OCI-M2 (cell line): ENCODE measurements around the gene TMEM30A.

ENCODE experiments used
- DNase-seq: peaks from one replicate; lab custom pipeline; 2025; ENCODE audit not compliant: unreplicated experiment; lab: John Stamatoyannopoulos, UW

Gene TMEM30A

DNA sequence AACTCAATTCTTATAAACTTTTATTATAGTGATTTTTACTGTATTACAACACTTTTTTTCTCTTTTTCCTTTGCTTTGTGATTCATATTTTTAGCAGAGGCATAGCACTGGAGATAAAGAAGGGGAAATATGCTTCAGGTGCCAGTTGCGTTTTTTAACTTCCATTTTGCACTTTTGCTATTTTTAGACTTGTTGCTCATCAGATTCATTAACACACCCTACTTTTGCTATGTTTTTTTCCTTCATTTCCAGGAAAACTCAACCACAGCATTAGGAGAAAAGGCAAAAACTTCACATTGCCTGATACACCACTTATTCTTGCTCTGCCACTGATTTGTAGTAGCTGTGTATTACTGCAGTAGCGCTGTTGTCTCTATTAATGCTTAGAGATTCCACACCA is 8.0 kb upstream of the TMEM30A start:
- no peak for DNase-seq

DNA sequence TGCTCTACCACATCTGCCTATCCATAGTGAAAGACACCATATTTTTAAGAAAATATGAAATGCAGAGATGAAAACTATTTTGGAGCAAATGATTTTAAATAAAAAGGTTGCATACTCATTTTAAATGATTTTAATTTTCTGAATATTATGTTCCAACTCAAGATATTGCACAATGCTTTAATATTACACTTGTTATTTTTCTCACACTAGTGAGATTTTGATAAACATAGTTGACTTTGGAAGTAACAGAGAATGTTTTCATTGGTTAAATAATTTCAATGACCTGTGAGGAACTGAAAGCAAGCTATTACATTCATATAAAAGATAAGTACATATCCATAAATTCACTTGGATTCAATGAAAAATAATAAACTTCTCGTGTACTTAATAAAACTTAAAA is 7.2 kb upstream of the TMEM30A start:
- DNase-seq, result no peak

DNA sequence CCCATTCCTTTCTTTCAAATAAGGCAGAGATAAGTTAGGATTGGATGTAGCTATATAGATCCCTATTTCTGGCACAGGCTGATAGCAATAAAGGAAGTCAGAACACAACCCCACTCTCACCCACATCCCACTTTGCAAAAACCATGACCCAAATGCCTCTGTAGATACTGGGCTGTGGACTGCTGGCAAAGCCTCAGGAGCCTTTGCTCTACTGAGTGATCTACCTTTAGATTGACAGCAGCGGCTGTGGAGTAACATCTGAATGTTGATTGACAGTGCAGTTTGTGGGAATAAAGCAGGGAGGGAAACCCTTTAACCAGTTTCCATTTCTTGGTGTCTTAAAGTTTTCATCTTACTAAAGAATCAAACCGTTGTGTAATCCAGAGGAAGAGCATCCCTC is 6.7 kb upstream of the TMEM30A start:
- DNase-seq, result no peak

DNA sequence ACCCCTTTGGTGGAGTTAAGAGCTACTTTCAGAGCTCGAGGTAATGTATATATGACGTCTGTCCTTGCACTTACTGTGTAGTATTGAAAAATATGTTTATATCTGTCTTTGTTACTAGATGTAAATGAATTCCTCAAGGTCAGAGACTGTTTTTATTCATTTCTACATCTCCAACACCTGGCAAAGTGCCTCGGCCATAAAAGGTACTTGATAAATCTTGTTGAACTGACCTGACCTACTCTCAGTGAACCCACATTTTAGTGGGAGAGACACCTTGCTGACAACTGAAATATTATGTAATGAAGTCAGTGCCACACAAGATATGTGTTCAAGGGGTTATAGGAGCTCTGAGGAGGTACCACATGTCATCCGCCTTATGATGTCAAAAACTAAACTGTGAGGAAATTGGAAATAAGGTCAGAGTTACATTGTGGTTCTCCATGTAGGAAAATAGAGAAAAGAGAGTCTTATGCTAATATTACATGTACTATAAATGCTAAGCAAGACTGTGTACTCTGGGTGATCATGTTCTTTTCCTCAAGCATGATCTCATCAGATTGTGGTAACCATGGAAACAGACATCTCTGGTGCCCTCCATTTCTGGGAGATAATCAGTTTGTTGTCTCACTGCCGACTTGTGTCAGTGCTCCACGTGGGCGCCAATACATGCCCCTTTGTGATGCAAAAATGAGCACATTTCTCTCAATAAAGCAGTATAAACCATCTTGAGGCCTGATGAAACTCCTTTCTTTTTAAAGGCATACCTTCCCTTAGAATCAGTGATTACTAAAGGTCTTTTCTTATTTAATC is 5.7 kb upstream of the TMEM30A start:
- DNase-seq, result no peak

DNA sequence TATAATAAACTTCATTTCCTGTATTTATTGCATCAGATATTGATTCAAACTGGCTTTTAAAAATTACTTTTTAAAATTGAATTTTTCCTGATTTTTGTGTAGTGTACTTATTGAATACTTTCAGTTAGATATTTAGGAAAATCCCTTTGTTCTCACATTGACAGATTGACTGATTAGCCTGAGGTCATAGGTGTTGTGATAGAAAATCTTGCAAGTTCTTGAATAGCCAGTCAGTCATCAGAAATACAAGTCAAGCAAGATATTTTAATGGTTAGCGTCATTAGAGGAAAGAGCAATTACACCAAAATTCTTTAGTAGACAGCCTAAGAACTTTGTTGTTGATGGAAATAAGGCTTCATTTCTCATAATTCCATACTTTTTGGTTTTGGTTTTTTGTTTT is 3.4 kb upstream of the TMEM30A start:
- DNase-seq, result no peak

DNA sequence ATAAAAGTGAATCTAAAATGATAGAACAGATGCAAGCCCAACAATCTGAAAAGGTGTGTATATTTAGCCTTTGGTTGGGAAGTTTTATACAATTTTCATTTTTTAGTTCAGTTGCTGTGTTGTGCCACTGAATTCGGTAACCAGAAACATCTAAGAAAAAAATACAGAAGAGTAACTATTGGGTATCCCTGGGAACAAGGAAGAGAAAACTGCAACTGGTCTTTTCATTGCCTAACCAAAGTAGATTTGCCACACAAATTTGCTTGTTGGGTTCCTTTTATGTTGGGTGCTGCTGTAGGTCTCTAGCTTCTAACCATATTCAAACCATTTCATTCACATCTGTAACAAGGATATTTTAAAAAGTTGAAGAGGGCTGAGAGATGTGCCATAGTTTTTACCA is 2.8 kb upstream of the TMEM30A start:
- DNase-seq, result no peak

DNA sequence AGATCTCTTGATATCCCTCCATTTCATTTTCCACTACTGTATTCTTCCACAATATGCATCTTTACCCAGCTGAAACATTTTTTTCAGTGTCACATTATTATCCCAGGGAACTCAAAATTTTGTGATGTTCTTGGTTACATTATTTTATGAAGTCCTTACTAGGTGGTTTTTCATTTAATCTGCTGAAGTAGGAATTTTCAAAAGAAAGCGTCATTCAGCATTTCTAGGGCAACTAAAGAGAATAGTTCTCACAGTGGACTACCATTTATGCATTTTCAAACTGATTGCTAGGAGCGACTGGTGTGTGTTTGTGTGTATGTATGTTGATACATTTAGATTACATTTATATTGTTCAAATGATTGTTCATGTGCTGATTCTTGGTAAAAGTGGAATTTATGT is 2.4 kb upstream of the TMEM30A start:
- DNase-seq, result no peak

DNA sequence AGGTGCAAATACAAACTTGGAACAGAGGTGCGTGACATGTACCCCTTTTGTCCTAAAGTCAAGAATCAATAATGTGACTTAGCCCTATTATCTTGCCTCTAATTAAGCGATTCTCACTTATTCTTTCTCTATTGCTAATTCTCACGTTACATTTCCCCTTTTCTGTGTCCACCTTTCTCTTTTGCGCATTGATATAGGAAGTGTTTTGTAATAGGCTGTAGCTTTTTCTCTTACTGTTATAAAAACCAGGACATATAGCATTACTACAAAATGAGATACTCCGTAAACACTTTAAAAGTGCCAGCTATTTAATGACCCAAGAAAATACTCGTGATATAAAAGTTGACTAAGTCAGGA is 669 bp upstream of the TMEM30A start:
- DNase-seq, result peak; percentile 89

DNA sequence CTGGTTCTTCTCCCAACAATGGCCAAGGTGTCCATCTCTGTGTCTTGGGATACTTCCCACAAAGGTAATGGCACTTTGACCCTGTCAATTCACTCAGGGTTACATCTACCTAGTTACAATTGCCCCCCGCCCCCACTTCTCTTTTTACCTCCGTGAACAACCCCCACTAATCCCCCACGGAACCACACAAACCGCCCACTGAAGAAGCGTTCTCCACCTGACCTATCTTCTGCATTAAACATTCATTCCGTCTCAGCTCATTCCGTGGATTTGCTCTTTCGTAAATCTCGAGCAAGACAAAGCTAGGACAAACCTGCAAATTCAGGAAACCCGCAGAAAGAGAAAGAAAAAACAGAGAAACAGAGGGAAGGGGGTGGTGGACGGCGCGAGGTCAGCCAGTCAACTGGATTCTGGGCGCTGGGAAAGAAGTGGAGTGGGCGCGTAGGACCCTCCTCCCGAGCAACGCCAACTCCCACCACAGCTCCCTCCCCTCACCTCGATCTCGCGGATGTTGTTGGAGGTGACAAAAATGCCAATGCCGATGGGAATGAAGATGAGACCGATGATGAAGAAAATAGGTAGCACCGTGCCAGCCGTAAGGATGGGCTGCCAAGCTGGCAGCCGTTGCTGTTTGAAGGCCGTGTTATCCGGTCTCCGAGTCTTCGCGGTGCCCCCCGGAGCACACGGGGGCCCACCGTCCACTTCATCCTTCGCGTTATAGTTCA is 523 bp downstream of the TMEM30A start:
- no peak for DNase-seq

DNA sequence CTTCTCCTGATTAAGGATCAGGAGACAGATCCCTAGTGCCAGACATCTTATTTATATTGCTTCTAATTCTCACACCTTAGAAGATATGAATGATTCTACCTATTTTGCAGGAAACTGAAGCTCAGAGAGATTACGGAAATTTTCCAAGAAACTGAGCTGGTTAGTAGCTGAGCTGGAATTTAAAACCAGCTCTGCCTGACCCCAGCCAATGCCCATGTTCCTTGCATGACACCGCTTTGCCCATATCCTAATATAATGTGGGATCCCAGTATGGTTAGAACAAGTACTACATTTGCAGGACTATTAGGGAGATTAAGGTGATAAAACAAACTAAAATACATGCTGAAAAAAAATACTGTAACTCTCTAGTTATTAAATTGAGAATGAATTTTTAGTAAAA is 1.9 kb downstream of the TMEM30A start:
- no peak for DNase-seq

DNA sequence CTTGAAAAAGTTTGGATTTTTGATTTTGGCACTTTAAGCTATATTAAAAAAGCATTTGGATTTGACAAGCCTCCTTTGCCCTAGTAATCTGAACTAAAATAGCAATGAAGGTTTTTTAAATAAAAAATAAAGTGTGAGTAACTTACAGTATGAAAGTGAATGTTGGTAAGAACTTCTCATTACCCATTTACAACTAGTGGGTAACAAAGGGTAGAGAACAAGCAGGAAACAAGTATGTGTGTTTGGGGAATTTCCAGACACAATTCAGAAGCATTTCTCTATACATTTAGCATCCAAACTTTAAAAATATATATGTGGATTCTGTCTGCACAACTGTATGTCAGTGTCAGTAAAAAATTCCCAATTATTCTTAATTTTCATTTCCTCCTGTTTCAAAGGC is 2.9 kb downstream of the TMEM30A start:
- DNase-seq, result no peak

DNA sequence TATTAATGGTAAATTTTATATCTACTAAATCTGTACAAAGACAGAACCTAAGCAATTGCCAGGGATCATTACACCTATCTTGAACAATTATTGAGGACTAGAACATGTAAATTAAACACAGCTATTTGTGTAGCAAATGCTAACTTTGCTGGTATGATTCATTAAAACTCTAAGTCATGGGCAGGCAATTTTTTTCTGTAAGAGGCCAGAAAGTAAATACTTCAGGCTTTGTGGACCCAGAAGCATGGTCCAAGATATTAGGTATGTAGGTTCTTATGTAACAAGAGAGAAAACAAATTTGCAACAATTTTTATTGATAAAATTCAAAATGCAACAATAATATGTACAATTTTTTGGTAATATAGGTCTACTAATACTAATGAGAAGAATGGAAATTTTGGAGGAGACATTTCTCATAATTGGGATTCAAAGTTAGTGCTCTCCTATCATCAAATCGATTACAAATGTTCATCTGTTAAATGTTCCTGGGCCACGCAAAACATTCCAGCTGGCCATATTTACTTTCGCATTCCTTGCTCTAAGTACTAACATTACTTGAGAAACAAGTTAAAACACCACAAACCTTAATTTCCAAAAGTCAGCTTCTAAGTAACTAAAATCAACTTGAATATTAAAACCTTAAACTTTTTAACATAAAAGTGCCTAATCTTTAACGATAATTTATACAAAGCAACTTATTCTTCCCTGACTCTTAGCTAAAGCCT is 4.3 kb downstream of the TMEM30A start:
- no peak for DNase-seq

DNA sequence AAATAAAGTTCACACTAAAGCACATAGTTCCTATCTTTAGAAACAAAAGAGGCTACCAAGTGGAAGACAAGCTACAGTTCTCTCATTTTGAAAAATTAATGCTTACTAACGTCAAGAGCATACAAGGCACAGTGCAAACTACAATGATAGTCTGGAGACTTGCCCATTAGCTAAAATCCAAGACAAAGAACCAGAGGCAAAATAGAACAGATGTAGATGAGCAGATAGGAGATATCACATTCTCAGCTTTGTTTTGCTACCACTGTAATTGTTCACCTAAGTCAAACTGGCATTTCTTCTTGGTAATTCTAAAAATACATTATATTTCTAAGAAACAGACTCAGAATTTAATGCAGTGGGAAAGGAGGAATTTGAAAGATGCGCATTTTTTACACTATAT is 5.2 kb downstream of the TMEM30A start:
- DNase-seq, result no peak

DNA sequence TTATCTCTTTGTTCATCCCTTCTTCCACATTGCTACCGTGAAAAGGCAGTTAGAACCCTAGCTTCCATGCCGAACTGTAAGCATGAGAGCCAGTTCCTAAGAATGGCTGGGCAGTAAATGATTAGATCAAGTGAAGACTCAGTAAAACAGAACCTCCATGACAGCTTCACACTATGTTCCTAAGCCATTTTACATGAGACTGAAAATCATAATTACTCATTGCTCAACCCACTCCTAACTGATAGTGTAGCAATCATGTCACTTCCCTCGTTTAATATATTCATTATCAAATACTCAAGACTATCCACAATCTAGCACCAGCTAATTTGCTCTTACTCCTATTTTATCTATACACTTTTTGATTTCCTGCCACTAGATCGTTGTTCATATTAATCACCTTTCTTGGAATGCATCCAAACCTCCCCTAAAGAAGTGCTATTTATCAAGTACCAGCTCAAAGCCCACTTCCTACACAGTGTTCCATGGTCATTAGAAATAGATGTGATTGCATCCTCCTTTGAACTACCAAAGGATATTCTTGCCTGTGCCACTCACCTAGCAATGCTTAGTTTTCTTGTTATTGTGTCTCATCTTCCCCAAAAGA is 6.0 kb downstream of the TMEM30A start:
- DNase-seq, result no peak

DNA sequence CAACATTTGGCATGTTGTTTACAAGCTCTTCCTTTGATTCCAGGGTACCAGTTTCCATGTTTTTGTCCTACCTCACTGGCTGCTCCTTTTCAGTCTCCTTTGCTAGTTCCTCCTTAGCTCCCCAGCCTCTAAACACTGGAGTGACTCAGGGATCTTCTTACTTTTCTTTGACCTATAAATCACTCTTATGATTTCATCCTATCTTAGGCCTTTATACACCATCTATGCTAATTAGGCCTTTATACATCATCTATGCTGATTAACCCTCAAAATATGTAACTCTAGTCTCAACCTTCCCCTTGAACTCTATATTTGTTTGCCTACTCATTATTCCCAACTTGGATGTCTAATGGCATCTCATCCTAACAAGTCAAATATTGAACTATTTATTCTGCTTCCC is 9.5 kb downstream of the TMEM30A start:
- no peak for DNase-seq

DNA sequence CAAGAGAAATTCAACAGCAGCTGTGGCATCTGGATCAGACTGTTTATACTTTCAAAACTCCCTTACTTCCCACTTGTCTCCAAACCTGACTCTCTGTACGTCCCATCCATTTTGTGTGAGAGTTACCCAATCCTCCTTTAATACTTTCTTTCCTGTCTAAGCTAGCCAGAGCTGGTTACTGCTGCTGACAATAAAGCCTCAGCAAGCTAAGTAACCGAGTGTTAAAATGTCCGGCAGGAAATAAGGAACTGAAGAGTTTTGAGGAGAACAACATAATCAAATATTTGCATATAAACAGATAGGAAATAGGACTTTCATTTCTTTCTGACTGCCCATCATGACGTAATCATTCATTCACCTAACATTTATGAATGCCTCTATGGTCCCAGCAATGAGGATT is 11.6 kb downstream of the TMEM30A start:
- no peak for DNase-seq

DNA sequence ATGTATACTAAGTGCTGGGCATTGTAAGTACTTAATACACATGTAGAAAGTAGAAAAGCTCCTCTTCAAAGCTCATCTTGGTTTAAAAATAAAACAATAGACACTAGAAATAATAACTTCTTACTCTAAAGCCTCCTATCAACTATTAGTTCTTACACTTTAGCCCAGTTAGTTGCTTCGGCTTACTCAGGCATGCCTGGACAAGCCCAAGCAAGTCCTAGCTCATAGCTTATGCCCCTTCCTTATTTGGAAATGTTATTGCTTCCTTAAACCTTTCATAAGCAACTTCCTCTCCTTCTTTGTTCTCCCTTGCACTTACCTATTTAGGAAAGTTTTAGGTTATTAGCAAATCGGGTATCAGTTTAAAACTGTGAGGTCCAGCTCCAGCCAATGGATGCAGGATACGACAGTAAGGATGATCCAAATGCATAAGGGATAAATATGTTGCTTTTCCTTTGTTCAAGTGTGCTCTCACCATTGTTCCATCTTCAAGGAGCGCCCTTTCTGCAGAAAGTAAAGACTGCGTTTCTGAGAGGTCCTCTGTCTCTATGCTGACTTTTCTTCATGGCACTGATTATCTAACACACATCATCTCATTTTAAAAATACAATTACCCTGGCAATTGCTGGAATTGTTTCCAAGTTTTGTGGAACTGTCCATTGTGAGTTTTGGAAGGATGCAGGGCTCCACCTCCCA is 12.3 kb downstream of the TMEM30A start:
- DNase-seq, result no peak

DNA sequence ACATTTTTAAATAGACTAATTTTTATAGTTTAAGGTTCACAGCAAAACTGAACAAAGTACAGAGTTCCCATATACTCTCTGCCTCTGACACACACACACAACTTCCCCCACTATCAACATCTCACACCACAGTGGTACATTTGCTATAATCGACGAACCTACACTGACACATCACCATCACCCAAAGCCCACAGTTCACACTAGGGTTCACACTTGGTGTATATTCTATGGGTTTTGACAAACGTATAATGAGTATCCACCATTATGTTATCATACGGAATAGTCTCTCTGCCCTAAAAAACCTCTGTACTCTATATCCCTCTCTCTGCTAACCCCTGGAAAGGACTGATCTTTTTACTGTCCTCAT is 15.6 kb downstream of the TMEM30A start:
- no peak for DNase-seq

DNA sequence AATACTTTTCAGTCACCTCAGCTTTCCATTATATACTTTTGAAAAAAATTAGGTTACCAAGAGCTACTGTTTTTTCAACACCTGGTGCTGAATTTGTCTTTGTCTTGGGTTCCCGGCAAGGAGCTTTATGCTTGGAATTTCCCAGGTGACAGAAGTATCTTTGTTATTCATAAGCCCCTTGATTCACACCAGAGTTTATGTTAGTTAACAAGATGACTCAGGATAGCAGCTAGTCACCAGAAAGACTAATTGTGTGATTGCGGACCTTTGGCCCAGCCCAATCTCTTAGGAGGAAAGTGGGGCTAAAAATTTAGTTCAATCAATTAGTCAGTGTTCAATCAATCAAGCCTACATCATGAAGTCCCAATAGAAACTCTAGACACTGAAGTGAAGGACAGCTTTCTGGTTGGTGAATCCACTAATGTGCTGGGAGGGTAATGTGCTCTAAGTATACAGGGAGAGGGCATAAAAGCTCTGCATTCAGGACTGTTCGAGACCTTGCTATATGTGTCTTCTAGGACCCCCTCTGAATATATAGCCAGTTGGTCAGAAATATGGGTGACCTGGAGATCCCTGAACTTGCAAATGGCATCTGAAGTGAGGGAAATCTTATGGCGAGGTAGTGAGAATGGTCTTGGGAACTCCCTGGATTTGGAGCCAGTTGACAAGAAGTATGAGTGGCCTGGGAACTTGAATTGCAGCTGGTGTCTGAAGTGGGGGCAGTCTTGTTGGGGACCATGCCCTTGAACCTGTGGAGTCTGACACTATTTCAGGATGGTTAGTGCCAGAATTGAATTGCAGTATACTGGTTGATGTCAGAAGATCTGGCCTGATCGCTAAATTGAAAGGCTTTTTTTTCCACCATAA is 16.2 kb downstream of the TMEM30A start:
- no peak for DNase-seq

DNA sequence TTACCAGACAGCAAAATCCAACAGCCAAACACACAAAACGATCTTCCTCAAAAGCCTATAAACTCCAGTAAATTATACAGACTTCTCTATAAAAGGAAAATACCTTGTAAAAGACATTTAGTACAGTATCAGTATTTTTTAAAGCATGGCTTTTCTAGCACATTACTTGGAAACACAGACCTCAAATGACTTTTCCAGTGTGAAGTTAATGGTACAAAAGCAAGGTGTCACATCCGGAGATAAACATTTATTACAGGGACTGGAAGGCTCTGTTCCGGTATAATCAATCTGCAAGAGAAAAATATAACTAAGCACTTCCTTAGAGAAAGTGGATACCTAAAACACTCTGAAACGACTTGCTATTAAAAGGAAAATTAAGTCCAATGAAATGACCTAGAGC is 17.1 kb downstream of the TMEM30A start:
- no peak for DNase-seq
